ENCODE data around the gene ZNF407. TPM values are rescaled to one million over a fixed set of nuclear protein-coding genes. Genes with fewer than 3 reads are reported as not detected.

The ZNF407 gene
- total and polyA plus RNA-seq, 2 of the 13 experiments (the other 11 are each of a cell fraction or from before 2014, with no cell fraction given): 2.3 to 8.7 TPM

DNA sequence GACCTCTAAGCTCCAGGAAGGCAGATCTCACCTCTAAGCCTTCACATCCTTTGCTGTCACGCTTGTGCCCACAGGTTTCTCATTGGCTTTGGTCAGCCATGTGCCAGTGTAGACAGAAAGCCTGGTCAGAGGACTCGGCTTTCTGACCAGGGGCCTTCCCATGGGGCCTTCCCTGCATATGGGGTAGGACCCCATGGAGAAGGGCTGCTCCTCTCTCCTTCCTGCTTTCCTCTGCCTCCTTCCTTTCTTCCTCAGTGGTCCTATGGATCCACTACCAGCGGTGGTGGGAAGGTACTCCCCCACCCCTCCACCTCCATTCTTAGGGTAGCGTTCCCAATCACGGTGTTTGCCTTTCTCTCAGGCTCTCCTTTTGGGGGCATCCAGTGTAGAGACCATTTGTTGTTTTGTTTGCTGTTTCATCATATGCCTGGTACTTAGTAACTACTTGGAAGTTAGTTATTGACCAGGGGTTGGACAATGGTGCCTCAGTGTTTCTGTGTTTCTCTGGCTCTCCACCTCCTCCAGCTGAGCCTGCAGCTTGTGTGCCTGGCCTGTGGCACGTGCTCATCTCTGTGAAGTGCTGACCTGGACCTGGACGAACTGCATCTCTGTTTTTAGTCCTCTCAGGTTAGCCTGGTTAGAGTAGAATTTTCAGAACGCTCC lies 71.6 kb downstream of the ZNF407 start (continued):
- TF ChIP-seq ZNF264 (CRISPR knock-in tag; IDR thresholded peaks at IDR 0.05): no peak
- TF ChIP-seq PRMT3 (CRISPR knock-in tag; IDR thresholded peaks at IDR 0.05; ENCODE audit: borderline replicate concordance, low read depth): no peak
- peak; percentile 85 for TF ChIP-seq ZNF644 (CRISPR knock-in tag; IDR thresholded peaks at IDR 0.05; ENCODE audit: low read depth)
- no peak for TF ChIP-seq ZNF703 (CRISPR knock-in tag; IDR thresholded peaks at IDR 0.05; ENCODE audit: borderline replicate concordance)
- TF ChIP-seq, protein P1, sequence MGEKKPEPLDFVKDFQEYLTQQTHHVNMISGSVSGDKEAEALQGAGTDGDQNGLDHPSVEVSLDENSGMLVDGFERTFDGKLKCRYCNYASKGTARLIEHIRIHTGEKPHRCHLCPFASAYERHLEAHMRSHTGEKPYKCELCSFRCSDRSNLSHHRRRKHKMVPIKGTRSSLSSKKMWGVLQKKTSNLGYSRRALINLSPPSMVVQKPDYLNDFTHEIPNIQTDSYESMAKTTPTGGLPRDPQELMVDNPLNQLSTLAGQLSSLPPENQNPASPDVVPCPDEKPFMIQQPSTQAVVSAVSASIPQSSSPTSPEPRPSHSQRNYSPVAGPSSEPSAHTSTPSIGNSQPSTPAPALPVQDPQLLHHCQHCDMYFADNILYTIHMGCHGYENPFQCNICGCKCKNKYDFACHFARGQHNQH (CRISPR knock-in tag; IDR thresholded peaks at IDR 0.05): 0 out of 2 replicates have a peak, but pooled peaks have one; percentile 52
- TF ChIP-seq XBP1 (CRISPR knock-in tag; IDR thresholded peaks at IDR 0.05): no peak
- no peak for TF ChIP-seq ZNF878 (CRISPR knock-in tag; IDR thresholded peaks at IDR 0.05)
- TF ChIP-seq, protein P2, sequence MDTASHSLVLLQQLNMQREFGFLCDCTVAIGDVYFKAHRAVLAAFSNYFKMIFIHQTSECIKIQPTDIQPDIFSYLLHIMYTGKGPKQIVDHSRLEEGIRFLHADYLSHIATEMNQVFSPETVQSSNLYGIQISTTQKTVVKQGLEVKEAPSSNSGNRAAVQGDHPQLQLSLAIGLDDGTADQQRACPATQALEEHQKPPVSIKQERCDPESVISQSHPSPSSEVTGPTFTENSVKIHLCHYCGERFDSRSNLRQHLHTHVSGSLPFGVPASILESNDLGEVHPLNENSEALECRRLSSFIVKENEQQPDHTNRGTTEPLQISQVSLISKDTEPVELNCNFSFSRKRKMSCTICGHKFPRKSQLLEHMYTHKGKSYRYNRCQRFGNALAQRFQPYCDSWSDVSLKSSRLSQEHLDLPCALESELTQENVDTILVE (CRISPR knock-in tag; IDR thresholded peaks at IDR 0.05): 0 out of 2 replicates have a peak, but pooled peaks have one; percentile 19
- no peak for TF ChIP-seq RARG (CRISPR knock-in tag; IDR thresholded peaks at IDR 0.05; ENCODE audit: low read depth)
- TF ChIP-seq ZFX (CRISPR knock-in tag; IDR thresholded peaks at IDR 0.05; ENCODE audit: low read depth): peak; percentile 24; the same call in 1 of the 2 replicates
- no peak for TF ChIP-seq ZNF766 (CRISPR knock-in tag; IDR thresholded peaks at IDR 0.05; ENCODE audit: borderline replicate concordance)
- TF ChIP-seq ZFP36L1 (CRISPR knock-in tag; IDR thresholded peaks at IDR 0.05): no peak
- 0 out of 2 replicates have a peak, but pooled peaks have one; percentile 21 for TF ChIP-seq SMYD3 (CRISPR knock-in tag; IDR thresholded peaks at IDR 0.05)
- TF ChIP-seq, protein P3, sequence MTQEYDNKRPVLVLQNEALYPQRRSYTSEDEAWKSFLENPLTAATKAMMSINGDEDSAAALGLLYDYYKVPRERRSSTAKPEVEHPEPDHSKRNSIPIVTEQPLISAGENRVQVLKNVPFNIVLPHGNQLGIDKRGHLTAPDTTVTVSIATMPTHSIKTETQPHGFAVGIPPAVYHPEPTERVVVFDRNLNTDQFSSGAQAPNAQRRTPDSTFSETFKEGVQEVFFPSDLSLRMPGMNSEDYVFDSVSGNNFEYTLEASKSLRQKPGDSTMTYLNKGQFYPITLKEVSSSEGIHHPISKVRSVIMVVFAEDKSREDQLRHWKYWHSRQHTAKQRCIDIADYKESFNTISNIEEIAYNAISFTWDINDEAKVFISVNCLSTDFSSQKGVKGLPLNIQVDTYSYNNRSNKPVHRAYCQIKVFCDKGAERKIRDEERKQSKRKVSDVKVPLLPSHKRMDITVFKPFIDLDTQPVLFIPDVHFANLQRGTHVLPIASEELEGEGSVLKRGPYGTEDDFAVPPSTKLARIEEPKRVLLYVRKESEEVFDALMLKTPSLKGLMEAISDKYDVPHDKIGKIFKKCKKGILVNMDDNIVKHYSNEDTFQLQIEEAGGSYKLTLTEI (CRISPR knock-in tag; conservative IDR thresholded peaks at IDR 0.05): no peak
- TF ChIP-seq, protein P4, sequence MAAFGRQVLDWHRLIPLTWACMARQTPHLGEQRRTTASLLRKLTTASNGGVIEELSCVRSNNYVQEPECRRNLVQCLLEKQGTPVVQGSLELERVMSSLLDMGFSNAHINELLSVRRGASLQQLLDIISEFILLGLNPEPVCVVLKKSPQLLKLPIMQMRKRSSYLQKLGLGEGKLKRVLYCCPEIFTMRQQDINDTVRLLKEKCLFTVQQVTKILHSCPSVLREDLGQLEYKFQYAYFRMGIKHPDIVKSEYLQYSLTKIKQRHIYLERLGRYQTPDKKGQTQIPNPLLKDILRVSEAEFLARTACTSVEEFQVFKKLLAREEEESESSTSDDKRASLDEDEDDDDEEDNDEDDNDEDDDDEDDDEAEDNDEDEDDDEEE (CRISPR knock-in tag; IDR thresholded peaks at IDR 0.05): no peak
- no peak for TF ChIP-seq SNAI1 (CRISPR knock-in tag; IDR thresholded peaks at IDR 0.05; ENCODE audit: borderline replicate concordance)
- TF ChIP-seq ZBTB7A (CRISPR knock-in tag; IDR thresholded peaks at IDR 0.05): no peak
- no peak for TF ChIP-seq ZNF792 (CRISPR knock-in tag; IDR thresholded peaks at IDR 0.05)
- TF ChIP-seq HNF4G (IDR thresholded peaks at IDR 0.05; ENCODE audit: borderline replicate concordance, low read depth, low read length): no peak
- TF ChIP-seq HNF4G (CRISPR knock-in tag; IDR thresholded peaks at IDR 0.05; ENCODE audit: borderline replicate concordance, low read depth): 0 out of 2 replicates have a peak, but pooled peaks have one; percentile 16
- no peak for TF ChIP-seq KLF13 (CRISPR knock-in tag; IDR thresholded peaks at IDR 0.05)
- TF ChIP-seq RNF2 (conservative IDR thresholded peaks at IDR 0.05; ENCODE audit: low read depth): no peak
- TF ChIP-seq, protein P5, sequence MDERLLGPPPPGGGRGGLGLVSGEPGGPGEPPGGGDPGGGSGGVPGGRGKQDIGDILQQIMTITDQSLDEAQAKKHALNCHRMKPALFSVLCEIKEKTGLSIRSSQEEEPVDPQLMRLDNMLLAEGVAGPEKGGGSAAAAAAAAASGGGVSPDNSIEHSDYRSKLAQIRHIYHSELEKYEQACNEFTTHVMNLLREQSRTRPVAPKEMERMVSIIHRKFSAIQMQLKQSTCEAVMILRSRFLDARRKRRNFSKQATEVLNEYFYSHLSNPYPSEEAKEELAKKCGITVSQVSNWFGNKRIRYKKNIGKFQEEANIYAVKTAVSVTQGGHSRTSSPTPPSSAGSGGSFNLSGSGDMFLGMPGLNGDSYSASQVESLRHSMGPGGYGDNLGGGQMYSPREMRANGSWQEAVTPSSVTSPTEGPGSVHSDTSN (CRISPR knock-in tag; IDR thresholded peaks at IDR 0.05): no peak
- no peak for TF ChIP-seq PAX8 (CRISPR knock-in tag; IDR thresholded peaks at IDR 0.05; ENCODE audit: borderline replicate concordance)
- TF ChIP-seq KMT2B (CRISPR knock-in tag; IDR thresholded peaks at IDR 0.05): 0 out of 2 replicates have a peak, but pooled peaks have one; percentile 43
- peak; percentile 71; the same call in 1 of the 2 replicates for TF ChIP-seq ZNF441 (CRISPR knock-in tag; IDR thresholded peaks at IDR 0.05; ENCODE audit: borderline replicate concordance)
